NOMO-1 treated with DMSO at 0.1 percent for 48 hours (cell line): ENCODE measurements around the gene BORCS5.
A peak's percentile ranks its signal among the peaks of the same experiment; 100 is the strongest.
"Not testable (repeated sequence)": the region's sequence is repeated elsewhere in the genome, so short reads cannot be mapped to it uniquely, and the experiment has no call there.

Experiments
- DNase-seq: peaks from one replicate; lab custom pipeline; 2025; ENCODE audit not compliant: unreplicated experiment; lab: John Stamatoyannopoulos, UW

BORCS5 gene

DNA sequence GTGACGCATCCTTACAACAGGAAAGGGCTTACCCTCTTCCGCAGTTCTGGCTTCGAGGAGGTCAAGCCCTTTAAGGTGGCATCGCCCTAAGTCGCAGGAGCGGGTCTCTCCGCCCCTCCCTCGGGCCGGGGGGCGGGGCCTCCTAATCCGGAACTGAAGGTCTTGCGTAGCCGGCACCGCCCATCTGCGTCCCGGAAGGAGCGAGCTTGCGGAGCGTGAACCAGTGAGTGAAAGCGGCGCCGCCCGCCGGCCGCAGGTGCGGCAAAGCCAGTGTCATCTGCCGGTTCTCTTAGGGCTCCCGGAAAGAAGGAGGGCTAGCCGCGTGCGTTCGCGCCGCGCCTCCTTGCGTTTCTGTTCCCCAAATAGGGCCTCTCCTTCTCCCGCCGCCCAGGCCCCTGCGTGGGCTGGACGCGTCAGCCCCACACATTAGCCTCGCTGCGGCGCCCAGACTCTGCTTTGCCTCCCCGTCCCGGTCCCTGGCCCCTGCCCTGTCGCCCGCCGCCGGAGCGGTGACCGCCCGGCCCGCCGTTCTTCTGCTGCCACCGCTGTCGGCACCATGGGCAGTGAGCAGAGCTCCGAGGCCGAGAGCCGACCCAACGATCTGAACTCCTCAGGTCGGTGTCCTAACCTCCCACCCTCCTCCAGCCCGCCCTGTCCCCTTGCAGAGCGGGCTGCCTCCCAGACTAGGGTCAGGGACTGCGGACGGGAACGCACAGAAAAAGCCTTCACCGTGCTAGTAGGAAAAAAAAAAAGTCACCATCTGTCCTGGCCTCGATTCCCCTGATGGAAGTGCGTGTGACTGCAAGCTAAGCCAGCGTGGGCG is at the start of gene BORCS5:
BORCS5 (plus strand) TSS at position 183 of the 823 bp plus-strand sequence; CDS start at position 557, 374 bp downstream.
- DNase-seq, result peak; percentile 96

DNA sequence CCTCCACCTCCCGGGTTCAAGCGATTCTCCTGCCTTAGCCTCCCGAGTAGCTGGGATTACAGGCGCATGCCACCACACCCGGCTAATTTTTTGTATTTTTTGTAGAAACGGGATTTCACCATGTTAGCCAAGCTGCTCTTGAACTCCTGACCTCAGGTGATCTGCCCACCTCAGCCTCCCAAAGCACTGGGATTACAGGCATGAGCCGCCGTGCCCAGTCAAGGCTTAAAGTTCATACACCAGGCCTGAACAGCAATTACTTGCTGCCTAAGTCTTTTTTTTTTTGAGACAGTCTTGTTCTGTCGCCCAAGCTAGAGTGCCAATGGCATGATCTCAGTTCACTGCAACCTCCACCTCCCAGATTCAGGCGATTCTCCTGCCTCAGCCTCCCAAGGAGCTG is 46.2 kb upstream of the BORCS5 start:
- DNase-seq, result not testable (repeated sequence)

DNA sequence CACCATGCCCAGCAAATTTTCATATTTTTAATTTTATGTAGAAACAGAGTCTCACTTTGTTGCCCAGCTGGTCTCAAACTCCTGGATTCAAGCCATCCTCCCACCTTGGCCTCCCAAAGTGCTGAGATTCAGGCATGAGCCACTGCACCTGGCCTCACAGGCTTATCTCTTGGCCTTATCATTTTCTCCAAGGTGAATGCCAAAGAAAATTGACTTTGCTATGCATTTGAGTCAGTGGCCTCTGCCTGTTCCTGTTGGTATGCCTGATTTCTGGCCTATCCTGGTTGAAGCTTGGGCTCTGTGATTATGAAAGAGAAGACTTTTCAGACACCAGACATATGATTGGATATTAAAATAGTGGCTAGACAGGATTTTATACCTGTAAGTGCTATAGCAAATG is 41.0 kb upstream of the BORCS5 start:
- DNase-seq, result no peak

DNA sequence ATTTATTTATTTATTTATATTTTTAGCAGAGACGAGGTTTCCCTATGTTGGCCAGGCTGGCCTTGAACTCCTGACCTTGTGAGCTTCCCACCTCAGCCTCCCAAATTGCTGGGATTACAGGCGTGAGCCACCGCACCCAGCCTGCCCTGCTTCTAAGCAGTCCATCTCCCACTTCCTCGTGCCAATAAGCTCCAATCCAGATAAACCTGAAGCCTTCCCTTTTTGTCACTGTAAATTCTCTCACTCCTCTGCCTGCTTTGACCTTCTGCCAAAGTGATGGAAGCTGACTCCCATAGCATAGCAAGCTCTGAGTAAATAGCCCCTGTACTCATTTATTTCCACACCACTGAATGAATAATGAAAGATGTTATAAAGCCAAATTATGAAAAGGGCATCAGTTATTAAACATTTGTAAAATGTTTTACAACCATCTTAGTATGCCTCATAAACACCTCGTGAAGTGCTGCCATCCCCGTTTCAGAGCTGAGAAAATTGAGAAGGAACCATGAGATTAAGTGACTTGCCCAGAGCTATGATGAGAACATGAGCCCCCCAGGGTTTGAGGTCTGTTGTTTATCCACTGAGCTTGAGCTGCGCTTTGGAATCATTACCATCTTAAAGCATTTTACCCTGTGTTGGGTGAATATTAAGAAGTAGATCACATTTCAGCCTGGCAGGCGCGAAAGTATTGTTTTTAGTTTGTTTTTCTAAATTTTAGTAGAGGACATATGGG is 37.3 kb upstream of the BORCS5 start:
- no peak for DNase-seq

DNA sequence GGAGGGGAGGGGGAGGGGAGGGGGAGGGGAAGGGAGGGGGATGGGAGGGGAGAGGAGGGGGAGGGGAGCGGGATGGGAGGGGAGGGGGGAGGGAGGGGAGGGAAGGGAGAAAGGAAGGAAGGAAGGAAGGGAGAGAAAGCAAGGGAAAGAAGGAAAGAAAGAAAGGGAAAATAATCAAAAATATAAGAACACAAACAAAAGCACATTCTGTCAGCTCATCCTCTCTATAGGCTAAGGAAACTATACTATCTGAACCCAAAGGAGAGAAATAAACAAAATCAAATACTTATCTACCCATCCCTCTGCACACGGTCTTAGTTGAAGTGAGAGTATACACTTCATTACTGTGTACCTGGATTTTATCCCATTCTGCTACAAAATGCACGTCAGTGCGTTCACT is 33.8 kb upstream of the BORCS5 start:
- DNase-seq, result no peak

DNA sequence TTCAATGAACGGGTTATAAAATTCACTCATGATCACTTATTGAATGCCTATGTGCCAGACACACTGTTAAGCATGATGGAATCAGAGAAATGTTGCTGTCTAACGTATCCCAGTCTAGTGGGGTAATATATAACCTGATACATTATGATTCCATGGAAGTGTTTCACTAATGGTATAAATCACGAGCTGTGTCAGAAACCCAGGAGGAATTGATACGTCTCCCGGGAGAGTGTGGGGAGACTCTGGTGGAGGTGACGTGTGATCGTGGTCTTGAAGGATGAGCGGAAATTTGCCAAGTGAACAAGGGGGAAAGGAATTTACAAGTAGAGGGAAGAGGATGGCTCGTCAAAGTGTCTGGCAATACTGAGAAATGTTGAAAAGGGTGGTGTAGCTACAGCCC is 33.3 kb upstream of the BORCS5 start:
- no peak for DNase-seq

DNA sequence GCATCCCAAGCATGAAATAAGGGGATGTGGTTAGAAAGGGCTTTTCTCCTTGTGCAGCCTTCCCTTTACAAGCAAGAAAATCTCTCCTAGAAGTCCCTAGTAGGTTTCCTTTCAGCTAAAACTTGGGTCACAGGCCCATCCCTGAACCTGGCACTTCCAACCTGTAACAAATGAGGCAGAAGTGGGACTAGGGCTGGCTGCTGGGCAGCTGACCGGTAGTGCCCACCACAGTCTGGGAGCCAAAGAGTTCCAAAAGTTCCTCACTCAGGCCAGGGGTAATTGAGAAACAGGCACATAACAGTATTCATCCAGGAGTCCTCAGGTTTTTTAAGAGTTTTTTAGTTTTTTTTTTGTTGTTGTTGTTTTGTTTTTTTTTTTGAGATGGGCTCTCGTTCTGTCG is 30.6 kb upstream of the BORCS5 start:
- no peak for DNase-seq

DNA sequence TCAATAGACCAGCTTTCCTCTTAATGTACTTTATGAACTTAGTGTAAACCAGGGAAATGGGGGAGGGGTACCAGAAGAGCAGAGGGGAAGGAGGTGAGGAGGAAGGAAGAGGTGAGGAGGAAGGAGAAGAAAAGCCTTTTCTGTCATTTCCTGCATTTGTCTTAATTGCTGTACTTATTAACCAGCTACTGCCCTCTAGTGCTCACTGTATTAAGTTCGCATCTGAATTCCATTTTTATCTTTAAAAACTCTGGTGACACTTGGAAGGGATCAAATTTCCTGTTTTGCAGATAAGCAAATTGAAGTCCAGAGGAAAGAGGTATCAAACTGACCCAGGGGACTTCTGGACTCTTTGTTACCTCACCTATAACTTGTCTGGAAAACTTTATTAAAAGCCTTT is 29.1 kb upstream of the BORCS5 start:
- DNase-seq, result peak; percentile 60

DNA sequence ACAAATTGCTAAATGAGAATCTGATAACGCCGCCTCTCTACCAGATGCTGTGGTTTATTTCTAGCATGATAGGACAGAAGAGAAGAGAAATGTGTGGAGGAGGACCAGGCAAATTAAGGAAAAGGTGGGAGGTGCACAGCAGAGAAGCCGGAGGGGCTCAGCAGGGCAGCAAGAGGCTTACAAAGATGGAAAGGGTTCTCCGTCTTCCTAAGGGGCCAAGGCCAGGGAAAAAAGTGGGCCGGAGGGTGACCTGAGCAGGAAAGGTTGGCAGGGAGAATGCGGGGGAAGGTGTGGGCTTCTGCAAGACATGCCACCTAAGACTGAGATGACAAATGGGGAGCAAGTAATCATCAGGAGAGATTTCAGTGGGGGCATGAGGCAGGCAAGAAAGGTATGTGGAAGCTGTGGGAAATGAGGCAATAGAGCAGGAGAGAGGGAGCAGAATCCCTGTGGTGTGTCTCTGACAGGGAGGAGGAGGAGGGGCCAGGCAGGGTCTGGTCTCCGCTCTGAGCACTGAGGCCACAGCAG is 25.6 kb upstream of the BORCS5 start:
- no peak for DNase-seq

DNA sequence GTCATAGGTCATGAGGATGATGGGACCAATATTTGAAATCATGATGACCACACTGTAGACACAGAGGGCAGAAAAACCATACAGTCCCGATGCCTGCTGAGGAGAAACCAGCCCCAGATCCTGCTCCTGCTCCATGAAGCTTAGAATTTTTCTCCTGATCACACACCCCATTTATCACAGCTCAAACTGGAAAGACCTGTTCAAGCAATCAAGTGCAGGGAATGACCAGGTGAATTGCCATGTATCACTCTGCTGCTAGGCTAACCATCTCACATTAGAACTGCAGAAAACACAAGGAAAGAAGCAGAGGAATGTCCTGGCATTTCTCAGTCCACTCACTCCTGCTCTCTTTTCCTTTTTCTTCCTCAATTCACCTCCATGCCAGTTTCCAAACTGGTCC is 25.0 kb upstream of the BORCS5 start:
- no peak for DNase-seq

DNA sequence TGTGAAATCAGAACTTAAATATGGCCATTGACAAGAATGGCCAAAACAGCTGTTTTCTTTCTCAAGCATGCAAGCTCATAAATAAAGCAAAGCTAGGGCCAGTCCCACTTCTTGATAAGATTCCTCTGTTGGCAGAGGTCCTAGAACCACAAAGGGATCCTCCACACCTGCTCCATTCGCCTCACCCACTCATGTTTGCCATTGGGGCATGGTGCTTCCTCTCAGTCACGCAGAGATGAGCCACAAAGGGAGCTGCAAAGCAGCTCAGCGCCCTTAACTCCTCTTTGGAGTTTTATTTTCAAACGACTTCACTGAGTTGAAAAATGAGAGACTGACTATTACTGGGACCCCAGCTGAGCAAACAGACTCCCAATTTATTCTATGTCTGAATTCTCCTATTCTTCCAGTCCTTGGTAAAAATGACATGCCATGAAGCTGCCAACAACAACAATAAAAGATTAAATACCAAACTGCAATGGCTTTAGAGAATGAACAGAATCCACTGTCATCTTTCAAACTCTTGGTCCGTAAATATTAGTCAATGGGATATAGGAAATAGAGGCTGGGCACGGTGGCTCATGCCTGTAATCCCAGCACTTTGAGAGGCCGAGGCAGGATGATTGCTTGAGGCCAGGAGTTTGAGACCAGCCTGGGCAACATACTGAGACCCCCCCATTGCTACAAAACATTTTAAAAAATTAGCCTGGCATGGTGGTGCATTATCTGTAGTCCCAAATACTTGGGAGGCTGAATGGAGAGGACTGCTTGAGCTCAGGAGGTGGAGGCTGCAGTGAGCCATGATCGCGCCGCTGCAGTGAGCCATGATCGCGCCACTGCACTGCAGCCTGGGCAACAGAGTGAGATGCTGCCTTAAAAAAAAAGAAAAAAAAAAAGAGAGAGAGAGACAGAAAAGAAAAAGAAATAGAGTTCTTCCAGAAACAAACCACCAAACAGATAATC is 23.2 kb upstream of the BORCS5 start:
- DNase-seq, result no peak

DNA sequence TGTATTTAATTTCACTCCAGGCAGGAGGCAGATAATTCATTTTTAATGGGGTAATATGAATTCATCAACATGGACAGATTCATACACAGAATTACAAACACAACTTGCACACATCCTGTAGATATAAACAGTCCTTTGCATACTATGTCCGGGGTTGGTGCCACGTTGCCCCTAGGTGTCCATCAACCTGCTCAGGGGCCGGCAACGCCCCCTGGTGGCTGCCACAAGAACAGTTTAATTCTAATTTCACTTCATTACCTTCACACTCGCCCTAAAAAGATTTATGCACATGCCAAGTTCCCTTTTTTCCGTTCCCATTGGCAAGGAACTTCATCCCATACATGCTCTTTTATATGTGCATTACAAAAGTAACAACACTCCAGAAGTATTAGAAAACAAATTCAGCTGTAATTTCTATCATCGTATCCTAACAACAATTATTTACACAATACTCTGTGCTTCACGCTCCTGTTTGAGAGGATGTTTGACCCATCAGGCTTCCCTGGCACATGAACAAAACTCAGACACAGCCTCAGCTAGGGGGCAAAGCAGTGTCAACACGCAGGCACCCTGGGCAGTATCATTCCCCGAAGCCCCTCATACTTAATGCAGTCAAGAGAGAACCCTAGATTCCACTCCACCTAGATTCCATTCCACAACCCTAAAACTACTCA is 22.4 kb upstream of the BORCS5 start:
- DNase-seq, result peak; percentile 56

DNA sequence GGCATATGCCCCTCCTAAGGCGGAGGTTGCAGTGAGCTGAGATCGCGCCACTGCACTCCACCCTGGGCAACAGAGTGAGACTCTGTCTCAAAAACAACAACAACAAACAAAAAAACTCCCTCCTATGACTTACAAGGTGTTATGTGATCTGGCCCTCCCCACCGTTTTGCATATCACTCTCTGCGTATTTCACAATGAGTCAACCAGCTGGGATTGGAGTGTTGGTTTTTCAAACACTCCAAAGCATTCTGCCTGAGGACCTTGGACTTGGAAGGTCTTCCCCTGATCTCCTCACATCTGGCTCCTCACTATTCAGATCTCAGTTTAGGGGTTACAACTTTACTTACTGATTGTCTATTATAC is 20.8 kb upstream of the BORCS5 start:
- DNase-seq, result no peak

DNA sequence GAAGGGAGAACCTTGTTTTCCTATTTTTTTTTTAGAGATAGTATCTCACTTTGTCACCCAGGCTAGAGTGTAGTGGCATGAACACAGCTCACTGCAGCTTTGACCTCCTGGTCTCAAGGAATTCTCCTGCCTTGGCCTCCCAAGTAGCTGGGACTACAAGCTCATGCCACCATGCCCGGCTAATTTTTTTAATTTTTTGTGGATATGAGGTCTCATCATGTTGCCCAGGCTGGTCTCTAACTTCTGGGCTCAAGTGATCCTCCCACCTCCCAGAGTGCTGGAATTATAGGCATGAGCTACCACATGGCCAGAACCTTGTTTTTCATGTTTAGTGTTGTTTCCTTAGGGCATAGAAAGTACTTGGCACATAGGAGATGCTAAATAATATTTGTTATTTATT is 20.4 kb upstream of the BORCS5 start:
- DNase-seq, result no peak

DNA sequence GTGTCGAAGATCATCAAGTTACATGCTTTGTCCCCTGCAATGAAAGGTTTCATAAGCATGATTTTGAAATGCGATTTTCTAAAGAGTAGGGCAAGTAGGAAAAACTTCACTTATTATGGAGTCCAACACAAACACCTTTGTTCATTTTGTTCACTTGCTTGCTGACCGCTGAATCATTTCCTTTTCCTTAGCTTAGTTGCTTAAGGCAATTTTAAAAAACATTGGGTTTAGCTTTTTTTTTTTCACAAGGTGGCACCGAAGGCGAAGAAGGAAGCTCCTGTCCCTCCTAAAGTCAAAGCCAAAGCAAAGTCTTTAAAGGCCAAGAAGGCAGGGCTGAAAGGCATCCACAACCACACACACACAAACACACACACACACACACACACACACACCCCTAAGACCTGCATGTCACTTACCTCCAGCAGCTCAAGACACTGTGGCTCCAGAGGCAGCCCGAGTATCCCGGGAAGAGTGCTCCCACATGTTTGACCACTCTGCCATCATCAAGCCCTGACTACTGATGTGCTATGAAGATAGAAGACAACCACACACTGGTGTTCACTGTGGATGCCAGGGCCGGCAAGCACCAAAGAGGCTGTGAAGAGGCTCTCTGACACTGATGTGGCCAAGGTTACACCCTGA is 18.2 kb upstream of the BORCS5 start:
- DNase-seq, result peak; percentile 50

DNA sequence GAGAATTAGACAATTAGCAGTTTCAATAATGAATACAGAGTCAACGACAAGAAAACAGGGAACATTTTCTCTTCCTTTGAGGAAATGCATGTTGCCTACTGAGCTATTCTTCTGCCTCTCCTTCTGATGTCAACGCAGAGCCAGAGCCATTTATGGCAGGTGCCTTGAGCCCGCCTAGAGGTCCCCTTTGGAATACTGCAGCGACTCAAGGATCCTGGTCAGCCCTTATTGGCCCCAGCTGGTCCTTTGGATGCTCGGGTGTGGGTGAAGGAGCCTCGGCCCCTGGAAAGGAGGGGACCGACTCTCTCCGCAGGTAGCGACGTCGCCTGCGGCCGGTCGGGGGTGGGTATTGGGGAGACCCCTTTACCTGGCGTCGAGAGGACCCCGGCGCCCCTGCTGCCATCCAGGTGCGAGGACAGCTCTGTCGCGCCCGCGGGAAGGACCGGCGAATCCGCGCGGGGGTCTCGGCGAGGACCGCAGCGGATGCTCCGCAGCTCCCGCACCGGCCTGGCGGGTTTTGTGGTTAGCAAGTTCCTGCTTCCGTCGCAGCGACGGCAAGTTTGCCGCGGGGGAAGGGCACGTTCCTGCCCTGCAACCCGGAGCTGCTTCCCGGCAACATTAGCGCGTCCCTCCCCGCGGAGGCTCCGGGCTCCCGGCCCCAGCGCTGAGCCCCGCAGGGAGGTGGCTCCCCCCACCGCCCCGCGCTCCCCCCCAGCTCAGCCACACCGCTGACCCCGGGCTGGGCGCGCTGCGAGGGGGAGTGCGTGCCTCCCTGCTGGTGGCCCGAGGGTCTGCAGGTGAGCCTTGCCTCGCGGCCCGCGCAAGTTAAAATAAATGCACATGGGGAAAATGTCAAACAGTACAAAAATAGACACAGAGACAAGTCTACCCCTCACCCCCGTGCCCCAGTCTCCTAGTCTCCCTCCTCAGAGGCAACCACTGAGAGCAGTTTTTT is 6.9 kb upstream of the BORCS5 start, which contains the start of gene MANSC1:
MANSC1 (minus strand) TSS at position 532 of the 955 bp plus-strand sequence. CDS start 6,928 bp downstream, outside the sequence.
- peak; percentile 44 for DNase-seq

DNA sequence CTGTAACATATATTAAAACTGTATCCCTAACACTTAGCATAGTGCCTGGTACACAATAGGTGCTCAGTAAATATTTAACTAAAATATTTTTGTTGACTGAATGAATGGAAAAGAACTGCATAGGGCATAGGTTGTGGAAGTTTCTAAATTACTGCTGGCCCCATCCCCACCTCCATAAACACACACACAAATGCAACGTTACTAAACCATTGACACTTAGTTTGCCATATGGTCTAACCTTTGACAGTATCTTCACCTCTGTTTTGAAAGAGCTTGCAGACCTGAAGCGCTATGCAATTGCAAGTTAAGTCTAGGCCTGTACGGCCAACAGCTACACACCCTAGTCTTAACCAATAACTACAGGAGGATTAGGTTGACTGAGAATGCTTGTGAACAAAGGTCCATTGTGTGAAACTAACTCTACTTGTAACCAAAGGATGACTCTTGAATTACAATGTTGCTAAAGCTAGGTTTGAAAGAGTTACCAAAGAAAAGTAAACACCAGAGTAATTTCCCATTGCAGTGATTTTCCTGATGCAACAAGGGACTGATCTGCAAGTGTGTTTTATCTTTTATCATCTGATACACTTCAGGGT is 5.9 kb upstream of the BORCS5 start:
- no peak for DNase-seq

DNA sequence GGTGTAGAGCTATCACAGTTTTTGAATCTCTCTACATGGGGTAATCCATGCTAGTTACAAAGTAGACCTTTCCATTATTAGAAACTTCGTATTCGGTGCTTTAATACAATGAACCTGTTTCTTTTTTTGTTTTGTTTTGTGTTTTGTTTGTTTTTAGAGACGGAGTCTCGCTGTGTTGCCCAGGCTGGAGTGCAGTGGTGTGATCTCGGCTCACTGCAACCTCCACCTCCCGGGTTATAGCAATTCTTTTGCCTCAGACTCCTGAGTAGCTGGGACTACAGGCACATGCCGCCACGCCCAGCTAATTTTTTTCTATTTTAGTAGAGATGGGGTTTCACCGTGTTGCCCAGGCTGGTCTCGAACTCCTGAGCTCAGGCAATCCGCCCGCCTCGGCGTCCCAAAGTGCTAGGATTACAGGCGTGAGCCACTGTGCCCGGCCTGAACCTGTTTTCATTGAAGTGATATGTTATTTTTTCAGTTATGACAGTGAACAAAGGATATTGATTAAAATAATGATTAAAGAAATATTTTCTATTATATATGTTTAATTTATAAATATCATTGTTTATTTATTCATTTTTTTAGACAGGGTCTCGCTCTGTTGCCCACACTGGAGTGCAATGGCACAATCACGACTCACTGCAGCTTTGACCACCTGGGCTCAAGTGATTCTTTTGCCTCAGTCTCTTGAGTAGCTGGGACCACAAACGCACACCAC is 5.3 kb upstream of the BORCS5 start:
- DNase-seq, result not testable (repeated sequence)
